DMS114 treated with DMSO at 0.1 percent for 48 hours (cell line): ENCODE results near the gene DMKN.
"Not testable (repeated sequence)": the region's sequence is repeated elsewhere in the genome, so short reads cannot be mapped to it uniquely, and the experiment has no call there.

Source experiments
- DNase-seq: peaks from one replicate; lab custom pipeline; 2025; ENCODE audit not compliant: unreplicated experiment; lab: John Stamatoyannopoulos, UW

DMKN gene

DNA sequence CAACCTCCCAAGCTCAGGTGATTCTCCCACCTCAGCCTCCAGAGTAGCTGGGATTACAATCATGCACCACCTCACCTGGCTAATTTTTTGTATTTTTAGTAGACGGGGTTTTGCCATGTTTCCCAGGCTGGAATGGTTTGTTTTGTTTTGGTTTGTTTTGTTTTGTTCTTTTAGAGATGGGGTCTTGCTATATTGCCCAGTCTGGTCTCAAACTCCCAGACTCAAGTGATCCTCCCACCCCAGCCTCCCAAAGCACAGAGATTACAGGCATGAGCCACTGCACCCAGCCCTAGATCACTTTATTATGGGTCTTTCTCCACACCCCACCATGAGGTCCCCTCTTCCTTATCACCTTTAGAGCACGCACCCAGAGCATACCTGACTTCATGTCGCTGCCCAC is 15.2 kb downstream of the DMKN start:
- DNase-seq: no peak

DNA sequence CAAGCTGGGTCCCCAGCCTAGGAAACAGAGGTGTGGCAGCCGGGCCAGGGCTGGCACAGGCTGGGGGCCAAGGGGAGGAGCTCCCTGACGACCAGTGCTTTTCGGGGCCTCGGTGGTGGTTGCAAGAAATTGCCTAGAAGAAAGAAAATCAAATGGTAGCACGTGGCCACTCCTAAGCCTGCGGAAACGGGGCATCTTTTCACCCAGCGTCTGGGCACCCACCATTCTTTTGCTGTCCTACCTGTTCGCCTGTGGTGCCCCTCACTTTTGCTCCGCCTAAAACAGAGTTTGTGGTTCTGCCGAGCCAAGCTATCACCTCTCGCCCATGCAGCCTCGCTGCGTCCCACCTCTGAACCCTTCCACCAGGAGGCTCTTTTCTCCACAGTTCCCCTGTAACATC is 16.0 kb downstream of the DMKN start:
- DNase-seq: no peak

- peak; percentile 41 for DNase-seq
Measured at GRCh38 chr19:35495107-35496064, 18.1 kb downstream of the DMKN start.

- DNase-seq: no peak
Measured at GRCh38 chr19:35493971-35494370, 19.5 kb downstream of the DMKN start.

- no peak for DNase-seq
Measured at GRCh38 chr19:35491836-35492360, 21.6 kb downstream of the DMKN start.

- no peak for DNase-seq
Measured at GRCh38 chr19:35490364-35490763, 23.1 kb downstream of the DMKN start, which contains the start of gene KRTDAP. Gene KRTDAP, minus strand, starts transcription at chr19:35490464. Its CDS starts 22 bp downstream, at chr19:35490442.

- DNase-seq: no peak
Measured at GRCh38 chr19:35488677-35489076, 24.8 kb downstream of the DMKN start.

GRCh38 chr19:35487656-35488182 is 25.7 kb downstream of the DMKN start:
- DNase-seq: no peak

DNA sequence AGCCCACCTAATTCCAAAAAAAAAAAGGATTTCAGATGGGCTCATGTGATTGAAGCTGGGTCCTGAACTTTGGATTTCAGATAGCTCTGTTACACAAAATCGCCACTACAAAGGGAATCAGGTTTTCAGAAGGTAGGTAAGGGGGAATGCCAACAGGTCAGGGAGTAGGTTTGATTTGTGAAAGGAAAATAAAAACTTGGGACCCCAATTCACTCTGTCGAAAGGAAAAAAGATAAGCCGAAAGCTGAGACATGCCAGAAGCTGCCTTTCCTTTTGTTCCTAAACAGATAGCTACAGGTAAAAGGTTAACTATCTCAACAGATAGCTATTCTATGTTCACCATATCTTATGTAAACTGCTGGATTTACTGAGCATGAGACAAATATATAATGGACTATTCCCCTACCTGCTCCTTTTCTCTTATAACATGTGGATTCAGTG is 27.2 kb downstream of the DMKN start:
- DNase-seq: no peak

GRCh38 chr19:35484252-35485036 is 29.0 kb downstream of the DMKN start:
- DNase-seq: no peak

- DNase-seq: no peak
Measured at GRCh38 chr19:35483089-35483488, 30.4 kb downstream of the DMKN start.

DNA sequence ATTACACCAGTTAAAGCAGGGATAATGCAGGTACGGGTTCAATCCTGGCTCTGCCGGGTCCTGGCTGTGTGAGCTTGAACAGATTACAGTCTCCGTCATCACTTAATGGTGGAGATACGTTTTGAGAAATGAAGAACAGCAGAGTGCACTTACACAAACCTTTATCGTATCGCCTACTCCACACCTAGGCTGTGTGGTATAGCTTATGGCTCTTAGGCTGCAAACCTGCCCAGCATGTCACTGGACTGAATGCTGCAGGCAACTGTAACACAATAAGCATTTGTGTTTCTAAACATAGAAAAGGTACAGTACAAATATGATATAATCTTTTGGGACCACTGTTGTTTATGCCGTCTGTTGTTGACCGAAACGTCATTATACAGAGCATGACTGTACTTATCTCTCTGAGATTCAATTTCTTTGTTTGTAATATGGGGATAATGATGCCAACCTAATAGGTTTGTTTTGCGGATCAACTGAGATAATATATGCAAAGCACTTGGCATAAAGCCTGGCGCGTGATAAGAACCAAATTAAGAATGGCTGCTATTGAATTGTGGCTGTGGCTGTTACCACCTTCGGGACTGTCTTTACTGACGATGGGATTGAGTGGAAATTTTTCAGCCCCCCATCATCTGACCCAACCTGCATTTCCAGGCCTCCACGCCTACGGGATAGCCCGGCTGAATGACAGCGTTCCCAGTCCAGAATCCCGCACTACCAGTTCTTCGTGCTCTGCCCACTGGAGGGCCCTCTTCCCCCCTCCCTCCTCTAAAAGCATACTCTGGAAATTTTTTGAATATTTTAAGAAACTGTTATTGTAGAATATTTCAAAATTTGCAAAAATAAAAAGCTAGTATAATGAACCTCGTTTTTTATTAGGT is 34.4 kb downstream of the DMKN start:
- no peak for DNase-seq

- no peak for DNase-seq
Measured at GRCh38 chr19:35476149-35476548, 37.3 kb downstream of the DMKN start.

DNA sequence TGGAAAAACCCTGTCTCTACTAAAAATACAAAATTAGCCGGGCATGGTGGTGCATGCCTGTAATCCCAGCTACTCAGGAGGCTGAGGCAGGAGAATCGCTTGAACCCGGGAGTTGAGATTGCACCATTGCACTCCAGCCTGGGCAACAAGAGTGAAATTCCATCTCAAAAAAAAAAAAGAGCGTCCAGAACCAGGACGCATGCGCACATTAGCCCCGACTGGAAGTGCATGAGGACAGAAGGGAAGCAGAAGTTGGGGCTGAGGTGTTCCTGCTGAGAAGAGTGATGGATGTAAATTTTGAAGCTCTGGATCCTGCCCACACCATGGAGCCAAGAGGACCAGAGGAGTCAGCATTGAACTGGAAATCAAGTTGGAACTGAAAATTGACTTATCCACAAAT is 38.9 kb downstream of the DMKN start:
- DNase-seq: not testable (repeated sequence)

- DNase-seq: no peak
Measured at GRCh38 chr19:35474104-35474503, 39.3 kb downstream of the DMKN start.

DNA sequence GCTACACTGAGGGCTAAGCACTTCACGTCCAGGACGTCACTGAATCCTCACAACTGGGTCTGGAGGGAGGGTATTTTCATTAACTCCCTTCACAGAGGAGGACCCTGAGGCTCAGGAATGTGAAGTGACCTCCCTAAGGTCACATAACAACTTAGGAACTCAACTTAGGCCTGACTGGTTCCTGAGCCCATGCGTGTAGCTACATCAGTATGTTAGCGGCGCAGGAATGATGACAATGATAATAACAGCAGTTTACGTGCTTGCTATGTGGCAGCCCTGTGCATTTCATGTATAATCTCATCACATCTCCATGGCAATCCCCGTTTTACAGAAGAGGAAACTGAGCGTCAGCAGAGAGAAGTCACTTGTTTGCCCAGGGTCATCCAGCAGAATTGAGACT is 41.5 kb downstream of the DMKN start:
- DNase-seq: no peak

GRCh38 chr19:35471075-35471474 is 42.4 kb downstream of the DMKN start:
- DNase-seq: not testable (repeated sequence)

GRCh38 chr19:35470128-35470527 is 43.3 kb downstream of the DMKN start:
- no peak for DNase-seq

GRCh38 chr19:35468637-35469036 is 44.8 kb downstream of the DMKN start:
- DNase-seq: peak; percentile 3

DNA sequence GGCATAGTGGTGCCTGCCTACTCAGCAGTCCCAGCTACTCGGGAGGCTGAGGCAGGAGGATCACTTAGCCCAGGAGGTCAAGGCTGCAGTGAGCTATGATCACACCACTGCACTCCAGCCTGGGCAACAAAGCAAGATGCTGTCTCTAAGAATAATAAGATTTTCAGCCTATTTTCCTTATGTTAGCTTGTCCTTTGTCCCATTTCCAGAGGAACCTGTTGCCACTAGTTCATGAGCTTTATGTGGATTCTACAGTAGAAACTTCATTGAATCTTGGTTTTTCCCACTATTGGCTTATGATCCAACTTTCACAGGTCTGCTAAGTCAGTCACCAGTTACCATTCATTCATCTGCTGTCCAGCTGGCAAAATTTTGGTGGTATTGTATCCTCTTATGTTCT is 47.2 kb downstream of the DMKN start:
- DNase-seq: no peak
